ENCODE results near the gene MYO9A. TPM values are rescaled to one million over a fixed set of nuclear protein-coding genes. Genes with fewer than 3 reads are reported as not detected.

Gene MYO9A
- total RNA-seq, 2 donors from 2014 or later, result 34.9 to 36.4 TPM

DNA sequence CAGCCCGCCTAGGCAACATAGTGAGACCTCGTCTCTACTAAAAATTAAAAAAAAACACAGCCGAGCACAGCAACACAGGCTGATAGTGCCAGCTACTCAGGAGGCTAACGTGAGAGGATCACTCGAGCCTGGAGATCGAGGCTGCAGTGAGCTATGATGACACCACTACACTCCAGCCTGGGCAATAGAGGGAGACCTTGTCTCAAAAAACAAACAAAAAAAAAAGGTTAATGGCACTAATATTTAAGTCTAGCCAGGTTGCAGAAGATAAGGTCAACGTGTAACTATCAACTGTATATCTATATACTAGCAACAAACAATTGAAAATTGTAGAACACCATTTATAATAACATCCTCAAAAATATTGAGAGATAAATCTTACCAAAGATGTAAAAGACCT, 75.1 kb downstream of the MYO9A start:
- H3K4me1 ChIP-seq (ENCODE audit: control insufficient read depth, insufficient read depth, low read length), result no peaks in the 10 kb centered on the region
- peaks cover 32% of the 10 kb centered on the region for H3K36me3 Mint-ChIP-seq (ENCODE audit: low read depth)
- peaks cover 11% of the 10 kb centered on the region for H3K36me3 ChIP-seq (ENCODE audit: control insufficient read depth, insufficient read depth, low read length)
- TF ChIP-seq, protein P1, sequence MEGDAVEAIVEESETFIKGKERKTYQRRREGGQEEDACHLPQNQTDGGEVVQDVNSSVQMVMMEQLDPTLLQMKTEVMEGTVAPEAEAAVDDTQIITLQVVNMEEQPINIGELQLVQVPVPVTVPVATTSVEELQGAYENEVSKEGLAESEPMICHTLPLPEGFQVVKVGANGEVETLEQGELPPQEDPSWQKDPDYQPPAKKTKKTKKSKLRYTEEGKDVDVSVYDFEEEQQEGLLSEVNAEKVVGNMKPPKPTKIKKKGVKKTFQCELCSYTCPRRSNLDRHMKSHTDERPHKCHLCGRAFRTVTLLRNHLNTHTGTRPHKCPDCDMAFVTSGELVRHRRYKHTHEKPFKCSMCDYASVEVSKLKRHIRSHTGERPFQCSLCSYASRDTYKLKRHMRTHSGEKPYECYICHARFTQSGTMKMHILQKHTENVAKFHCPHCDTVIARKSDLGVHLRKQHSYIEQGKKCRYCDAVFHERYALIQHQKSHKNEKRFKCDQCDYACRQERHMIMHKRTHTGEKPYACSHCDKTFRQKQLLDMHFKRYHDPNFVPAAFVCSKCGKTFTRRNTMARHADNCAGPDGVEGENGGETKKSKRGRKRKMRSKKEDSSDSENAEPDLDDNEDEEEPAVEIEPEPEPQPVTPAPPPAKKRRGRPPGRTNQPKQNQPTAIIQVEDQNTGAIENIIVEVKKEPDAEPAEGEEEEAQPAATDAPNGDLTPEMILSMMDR (conservative IDR thresholded peaks at IDR 0.05), result no peak
- H3K27ac ChIP-seq (ENCODE audit: low read depth, low read length), result no peak overlapping the region
- H3K27ac Mint-ChIP-seq, result no peak overlapping the region
- no peak for DNase-seq
- H3K4me1 Mint-ChIP-seq, result no peaks in the 10 kb centered on the region
- no peaks in the 10 kb centered on the region for H3K27me3 Mint-ChIP-seq (ENCODE audit: insufficient read depth)
- no peak overlapping the region for H3K9ac ChIP-seq (ENCODE audit: extremely low read depth, low read length, poor library complexity, severe bottlenecking)
- peaks cover 7% of the 10 kb centered on the region for H3K9me3 Mint-ChIP-seq
- no peak overlapping the region for H3K4me3 Mint-ChIP-seq
- H3K4me3 ChIP-seq (ENCODE audit: low read length), result no peak overlapping the region
- H3K9me3 ChIP-seq (ENCODE audit: control insufficient read depth, low read length), result peaks cover 7% of the 10 kb centered on the region
- H3K27me3 ChIP-seq (ENCODE audit: control insufficient read depth, insufficient read depth, low read length, poor library complexity, severe bottlenecking), result no peaks in the 10 kb centered on the region
- 80 to 95% methylated on average over 1 to 6 of the region's 7 CpGs for WGBS, 2 experiments (ENCODE audit: insufficient coverage in 1 of 2, insufficient read length in 1 of 2)

- Histone ChIP-seq H3K27me3 (ENCODE audit: control insufficient read depth, insufficient read depth, low read length, poor library complexity, severe bottlenecking) (no peaks in the 10 kb centered on the region), H3K36me3 (ENCODE audit: control insufficient read depth, insufficient read depth, low read length) (peaks cover 16% of the 10 kb centered on the region), H3K9me3 (ENCODE audit: control insufficient read depth, low read length) (peaks cover 15% of the 10 kb centered on the region), H3K4me1 (ENCODE audit: control insufficient read depth, insufficient read depth, low read length) (no peaks in the 10 kb centered on the region), H3K4me3 (ENCODE audit: low read length) (no peak overlapping the region), H3K27ac (ENCODE audit: low read depth, low read length) (no peak overlapping the region), H3K9ac (ENCODE audit: extremely low read depth, low read length, poor library complexity, severe bottlenecking) (no peak overlapping the region)
- Mint-ChIP-seq H3K27ac (no peak overlapping the region), H3K27me3 (ENCODE audit: insufficient read depth) (no peaks in the 10 kb centered on the region), H3K4me1 (no peaks in the 10 kb centered on the region), H3K36me3 (ENCODE audit: low read depth) (peaks cover 39% of the 10 kb centered on the region), H3K9me3 (peaks cover 14% of the 10 kb centered on the region), H3K4me3 (no peak overlapping the region)
- TF ChIP-seq, protein P1 (conservative IDR thresholded peaks at IDR 0.05), result no peak
- no CpG with 5 or more reads among the region's 1 CpG for WGBS, 2 experiments (ENCODE audit: insufficient coverage in 1 of 2, insufficient read length in 1 of 2)
- DNase-seq, result no peak
Measured at GRCh38 chr15:72042054-72042453, 75.9 kb downstream of the MYO9A start.

DNA sequence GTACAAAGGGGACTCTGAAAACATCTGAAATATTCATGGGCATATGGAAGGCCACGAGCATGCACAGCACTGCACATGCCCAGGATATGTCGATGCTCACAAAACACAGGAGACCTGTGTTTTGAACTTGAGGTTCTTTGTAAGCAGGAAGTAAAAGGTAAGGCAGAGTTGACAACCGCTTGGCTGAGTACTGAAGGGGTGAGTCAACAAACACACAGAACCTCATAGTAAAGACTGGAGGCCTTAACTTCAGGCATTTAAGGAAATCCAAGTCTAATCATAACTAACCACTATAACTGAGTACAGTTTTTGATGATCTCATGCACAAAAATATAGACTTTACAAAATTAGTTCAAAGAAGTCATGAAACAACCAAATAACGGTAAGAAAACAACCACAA, 80.6 kb downstream of the MYO9A start:
- Histone ChIP-seq H3K4me3 (ENCODE audit: low read length) (no peak overlapping the region), H3K9me3 (ENCODE audit: control insufficient read depth, low read length) (peaks cover 16% of the 10 kb centered on the region), H3K27ac (ENCODE audit: low read depth, low read length) (no peak overlapping the region), H3K36me3 (ENCODE audit: control insufficient read depth, insufficient read depth, low read length) (peaks cover 5% of the 10 kb centered on the region), H3K4me1 (ENCODE audit: control insufficient read depth, insufficient read depth, low read length) (no peaks in the 10 kb centered on the region), H3K27me3 (ENCODE audit: control insufficient read depth, insufficient read depth, low read length, poor library complexity, severe bottlenecking) (no peaks in the 10 kb centered on the region), H3K9ac (ENCODE audit: extremely low read depth, low read length, poor library complexity, severe bottlenecking) (no peak overlapping the region)
- H3K27ac Mint-ChIP-seq, result no peak overlapping the region
- no peak for DNase-seq
- no peak overlapping the region for H3K4me3 Mint-ChIP-seq
- H3K27me3 Mint-ChIP-seq (ENCODE audit: insufficient read depth), result no peaks in the 10 kb centered on the region
- 95 to 96% methylated on average over 4 of the region's 4 CpGs for WGBS, 2 experiments (ENCODE audit: insufficient coverage in 1 of 2, insufficient read length in 1 of 2)
- peaks cover 21% of the 10 kb centered on the region for H3K9me3 Mint-ChIP-seq
- H3K36me3 Mint-ChIP-seq (ENCODE audit: low read depth), result peaks cover 27% of the 10 kb centered on the region
- no peaks in the 10 kb centered on the region for H3K4me1 Mint-ChIP-seq
- TF ChIP-seq, protein P1 (conservative IDR thresholded peaks at IDR 0.05), result no peak

All from endodermal cell (in vitro differentiated cells).